ENCODE measurements around the gene POLD1.

Gene POLD1

GRCh38 chr19:50409347-50409746 lies 25.2 kb downstream of the POLD1 start:
- TF ChIP-seq Cebpa-rat (IDR thresholded peaks at IDR 0.05) = no peak
- Histone ChIP-seq H3K9me3 (peaks cover 12% of the 10 kb centered on the region; the same call in 1 of the 2 replicates), H3K4me3 (no peak overlapping the region), H3K27ac (no peak overlapping the region), H3K4me1 (peaks cover 13% of the 10 kb centered on the region), H3K9ac (no peak overlapping the region), H4K20me1 (peaks cover 7% of the 10 kb centered on the region; the same call in 1 of the 2 replicates), H3K27me3 (no peaks in the 10 kb centered on the region), H3K36me3 (peaks cover 99% of the 10 kb centered on the region), H3K4me2 (no peak overlapping the region)

GRCh38 chr19:50410109-50410508 lies 26.0 kb downstream of the POLD1 start:
- Histone ChIP-seq H3K4me3 (no peak overlapping the region), H3K9me3 (peaks cover 12% of the 10 kb centered on the region; the same call in 1 of the 2 replicates), H3K9ac (no peak overlapping the region), H4K20me1 (peaks cover 7% of the 10 kb centered on the region; the same call in 1 of the 2 replicates), H3K4me2 (no peak overlapping the region), H3K27me3 (no peaks in the 10 kb centered on the region), H3K4me1 (peaks cover 21% of the 10 kb centered on the region), H3K27ac (no peak overlapping the region), H3K36me3 (peaks cover 94% of the 10 kb centered on the region)
- TF ChIP-seq Cebpa-rat (IDR thresholded peaks at IDR 0.05) = no peak

GRCh38 chr19:50412419-50412818 lies 28.3 kb downstream of the POLD1 start:
- Histone ChIP-seq H3K27ac (no peak overlapping the region), H3K27me3 (no peaks in the 10 kb centered on the region), H3K9ac (no peak overlapping the region), H4K20me1 (no peaks in the 10 kb centered on the region), H3K9me3 (peaks cover 12% of the 10 kb centered on the region; the same call in 1 of the 2 replicates), H3K4me3 (no peak overlapping the region), H3K4me2 (no peak overlapping the region), H3K4me1 (peaks cover 42% of the 10 kb centered on the region), H3K36me3 (peaks cover 71% of the 10 kb centered on the region)
- no peak for TF ChIP-seq Cebpa-rat (IDR thresholded peaks at IDR 0.05)

GRCh38 chr19:50413096-50413495 lies 28.9 kb downstream of the POLD1 start:
- Histone ChIP-seq H4K20me1 (no peaks in the 10 kb centered on the region), H3K9me3 (peaks cover 12% of the 10 kb centered on the region; the same call in 1 of the 2 replicates), H3K4me1 (peaks cover 48% of the 10 kb centered on the region), H3K9ac (no peak overlapping the region), H3K27me3 (no peaks in the 10 kb centered on the region), H3K27ac (no peak overlapping the region), H3K36me3 (peaks cover 65% of the 10 kb centered on the region), H3K4me3 (no peak overlapping the region), H3K4me2 (no peak overlapping the region)
- TF ChIP-seq Cebpa-rat (IDR thresholded peaks at IDR 0.05) = no peak

- peaks cover 52% of the 10 kb centered on the region for H3K4me1 ChIP-seq
- H3K36me3 ChIP-seq = peaks cover 61% of the 10 kb centered on the region
- H3K4me2 ChIP-seq = no peak overlapping the region
- peak overlapping the region; percentile 97; the same call in 1 of the 2 replicates for H3K27ac ChIP-seq
- peaks cover 12% of the 10 kb centered on the region; the same call in 1 of the 2 replicates for H3K9me3 ChIP-seq
- no peak overlapping the region for H3K9ac ChIP-seq
- H3K4me3 ChIP-seq = no peak overlapping the region
- no peaks in the 10 kb centered on the region for H3K27me3 ChIP-seq
- no peaks in the 10 kb centered on the region for H4K20me1 ChIP-seq
- TF ChIP-seq Cebpa-rat (IDR thresholded peaks at IDR 0.05) = no peak
Observed at GRCh38 chr19:50413531-50413930, 29.4 kb downstream of the POLD1 start.

GRCh38 chr19:50414864-50415660 lies 30.9 kb downstream of the POLD1 start:
- Histone ChIP-seq H3K36me3 (peaks cover 45% of the 10 kb centered on the region), H3K4me2 (peak overlapping the region; percentile 92)

GRCh38 chr19:50415661-50416033 lies 31.5 kb downstream of the POLD1 start:
- Histone ChIP-seq H3K27me3 (no peaks in the 10 kb centered on the region), H3K36me3 (peaks cover 40% of the 10 kb centered on the region), H3K4me1 (peaks cover 74% of the 10 kb centered on the region), H3K4me3 (peak overlapping the region; percentile 25; the same call in 1 of the 2 replicates), H3K27ac (peak overlapping the region; percentile 97), H3K9ac (peak overlapping the region; percentile 83; the same call in 1 of the 2 replicates), H4K20me1 (no peaks in the 10 kb centered on the region), H3K4me2 (peak overlapping the region; percentile 92), H3K9me3 (peaks cover 12% of the 10 kb centered on the region; the same call in 1 of the 2 replicates)
- no peak for TF ChIP-seq Cebpa-rat (IDR thresholded peaks at IDR 0.05)

More at GRCh38 chr19:50414864-50415660, 30.9 kb downstream of the POLD1 start:
- TF ChIP-seq Cebpa-rat (IDR thresholded peaks at IDR 0.05) = no peak
- Histone ChIP-seq H3K27ac (peak overlapping the region; percentile 97), H3K27me3 (no peaks in the 10 kb centered on the region), H4K20me1 (no peaks in the 10 kb centered on the region), H3K4me3 (peak overlapping the region; percentile 48; the same call in 1 of the 2 replicates), H3K4me1 (peaks cover 68% of the 10 kb centered on the region), H3K9me3 (peaks cover 12% of the 10 kb centered on the region; the same call in 1 of the 2 replicates), H3K9ac (peak overlapping the region; percentile 83)

GRCh38 chr19:50416034-50416977 lies 32.2 kb downstream of the POLD1 start:
- peak overlapping the region; percentile 97 for H3K27ac ChIP-seq
- peak overlapping the region; percentile 25; the same call in 1 of the 2 replicates for H3K4me3 ChIP-seq
- H3K9ac ChIP-seq = 0 out of 2 replicates have a peak overlapping the region, but pooled peaks have one; percentile 27
- peaks cover 33% of the 10 kb centered on the region for H3K36me3 ChIP-seq
- H3K9me3 ChIP-seq = peaks cover 12% of the 10 kb centered on the region; the same call in 1 of the 2 replicates
- no peaks in the 10 kb centered on the region for H4K20me1 ChIP-seq
- H3K4me2 ChIP-seq = peak overlapping the region; percentile 92
- peaks cover 78% of the 10 kb centered on the region for H3K4me1 ChIP-seq
- TF ChIP-seq Cebpa-rat (IDR thresholded peaks at IDR 0.05) = no peak
- no peaks in the 10 kb centered on the region for H3K27me3 ChIP-seq

All from BLaER1 (cell line).